ENCODE data around the gene XK.

The XK gene

GRCh38 chrX:37659047-37659446 lies 26.5 kb upstream of the XK start:
- ChIA-PET CTCF (no interaction called here), POLR2A (no interaction called here)
- TF ChIP-seq, protein P1, sequence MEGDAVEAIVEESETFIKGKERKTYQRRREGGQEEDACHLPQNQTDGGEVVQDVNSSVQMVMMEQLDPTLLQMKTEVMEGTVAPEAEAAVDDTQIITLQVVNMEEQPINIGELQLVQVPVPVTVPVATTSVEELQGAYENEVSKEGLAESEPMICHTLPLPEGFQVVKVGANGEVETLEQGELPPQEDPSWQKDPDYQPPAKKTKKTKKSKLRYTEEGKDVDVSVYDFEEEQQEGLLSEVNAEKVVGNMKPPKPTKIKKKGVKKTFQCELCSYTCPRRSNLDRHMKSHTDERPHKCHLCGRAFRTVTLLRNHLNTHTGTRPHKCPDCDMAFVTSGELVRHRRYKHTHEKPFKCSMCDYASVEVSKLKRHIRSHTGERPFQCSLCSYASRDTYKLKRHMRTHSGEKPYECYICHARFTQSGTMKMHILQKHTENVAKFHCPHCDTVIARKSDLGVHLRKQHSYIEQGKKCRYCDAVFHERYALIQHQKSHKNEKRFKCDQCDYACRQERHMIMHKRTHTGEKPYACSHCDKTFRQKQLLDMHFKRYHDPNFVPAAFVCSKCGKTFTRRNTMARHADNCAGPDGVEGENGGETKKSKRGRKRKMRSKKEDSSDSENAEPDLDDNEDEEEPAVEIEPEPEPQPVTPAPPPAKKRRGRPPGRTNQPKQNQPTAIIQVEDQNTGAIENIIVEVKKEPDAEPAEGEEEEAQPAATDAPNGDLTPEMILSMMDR (IDR thresholded peaks at IDR 0.05; ENCODE audit: insufficient read depth, low read length, missing control alignments) = no peak
- no peak for DNase-seq (ENCODE audit: low read depth, low spot score)
- no peak overlapping the region for H3K4me3 ChIP-seq (ENCODE audit: low read depth, low read length)

- ChIA-PET CTCF (no interaction called here), POLR2A (no interaction called here)
- TF ChIP-seq, protein P1 (IDR thresholded peaks at IDR 0.05; ENCODE audit: insufficient read depth, low read length, missing control alignments) = no peak
- no peak overlapping the region for H3K4me3 ChIP-seq (ENCODE audit: low read depth, low read length)
- no peak for DNase-seq (ENCODE audit: low read depth, low spot score)
Observed at GRCh38 chrX:37662181-37662580, 23.4 kb upstream of the XK start.

DNA sequence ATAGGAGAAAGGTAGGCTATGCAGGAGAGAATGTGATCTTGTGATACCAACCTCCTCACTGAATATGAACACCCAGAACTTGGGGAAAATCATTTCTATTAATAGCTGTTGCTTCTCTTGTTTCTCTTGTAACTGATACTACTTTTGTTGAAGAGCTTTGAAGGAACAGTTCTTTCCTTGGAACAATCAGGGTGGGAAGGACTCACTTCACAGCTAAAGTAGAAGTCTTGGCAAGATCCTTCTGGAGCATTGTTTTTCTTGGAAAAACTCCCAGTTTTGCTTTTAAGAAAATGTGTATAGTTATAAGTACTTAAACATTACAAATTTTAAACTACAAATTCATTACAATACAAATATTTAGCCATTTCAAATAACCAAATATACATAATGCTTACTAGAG lies 19.1 kb upstream of the XK start:
- ChIA-PET CTCF (no interaction called here), POLR2A (no interaction called here)
- TF ChIP-seq, protein P1 (IDR thresholded peaks at IDR 0.05; ENCODE audit: insufficient read depth, low read length, missing control alignments) = no peak
- H3K4me3 ChIP-seq (ENCODE audit: low read depth, low read length) = no peak overlapping the region
- no peak for DNase-seq (ENCODE audit: low read depth, low spot score)

GRCh38 chrX:37667141-37667540 lies 18.4 kb upstream of the XK start:
- CTCF ChIA-PET = no interaction called here
- TF ChIP-seq, protein P1 (IDR thresholded peaks at IDR 0.05; ENCODE audit: insufficient read depth, low read length, missing control alignments) = no peak
- no peak for DNase-seq (ENCODE audit: low read depth, low spot score)
- H3K4me3 ChIP-seq (ENCODE audit: low read depth, low read length) = no peak overlapping the region
- POLR2A ChIA-PET = no interaction called here

DNA sequence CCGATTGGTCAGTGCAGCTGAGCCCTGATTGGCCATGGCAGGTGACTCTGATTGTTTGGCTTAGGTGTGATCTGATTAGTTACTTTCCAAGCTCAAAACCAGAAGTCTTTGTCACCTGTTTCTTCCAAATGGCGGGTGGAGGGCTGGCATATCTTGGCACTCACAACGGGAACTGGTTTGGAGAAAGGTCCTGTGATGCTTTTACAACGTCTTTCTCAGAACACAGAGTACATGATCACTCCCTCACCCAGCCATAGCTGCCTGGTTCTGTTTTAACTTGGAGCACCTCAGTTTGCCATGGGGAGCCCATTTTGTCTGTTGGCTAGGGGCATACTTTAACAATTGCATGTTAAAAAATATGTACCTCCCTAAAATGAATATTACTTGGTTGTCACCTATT lies 13.0 kb upstream of the XK start:
- no peak for DNase-seq (ENCODE audit: low read depth, low spot score)
- TF ChIP-seq, protein P1 (IDR thresholded peaks at IDR 0.05; ENCODE audit: insufficient read depth, low read length, missing control alignments) = no peak
- POLR2A ChIA-PET = no interaction called here
- CTCF ChIA-PET = no interaction called here
- no peak overlapping the region for H3K4me3 ChIP-seq (ENCODE audit: low read depth, low read length)

- POLR2A ChIA-PET = no interaction called here
- TF ChIP-seq, protein P1 (IDR thresholded peaks at IDR 0.05; ENCODE audit: insufficient read depth, low read length, missing control alignments) = no peak
- CTCF ChIA-PET = no interaction called here
- no peak for DNase-seq (ENCODE audit: low read depth, low spot score)
- no peak overlapping the region for H3K4me3 ChIP-seq (ENCODE audit: low read depth, low read length)
Observed at GRCh38 chrX:37676811-37677210, 8.8 kb upstream of the XK start.
